Gastroesophageal sphincter (tissue), 3 donors: Measurements from ENCODE around the gene TYW3.

Experiments
- POLR2A ChIP-seq, 2 donors: fragments of 450-650 bp; IDR thresholded peaks; one replicate each; pipeline ENCODE4 v1.6.1; 2017; ENCODE audit warnings: antibody characterized with exemption in 2 of 2, mild to moderate bottlenecking in 2 of 2, moderate library complexity in 1 of 2
- POLR2AphosphoS5 ChIP-seq: sonication (generic); formaldehyde crosslinking; IDR thresholded peaks from one replicate; pipeline ENCODE4 v1.6.1; 2017; ENCODE audit warnings: antibody characterized with exemption
- TF ChIP-seq, protein P1 (sequence below), 4 experiments: fragments of 200-600 bp in 2 of 4; fragments of 450-650 bp in 2 of 4; sonication (generic) in 1 of 4; IDR thresholded peaks; one replicate each; pipeline ENCODE4 v1.5.1; 2017 to 2019; ENCODE audit warnings: antibody characterized with exemption in 4 of 4, mild to moderate bottlenecking in 2 of 4, moderate library complexity in 2 of 4

DNA sequence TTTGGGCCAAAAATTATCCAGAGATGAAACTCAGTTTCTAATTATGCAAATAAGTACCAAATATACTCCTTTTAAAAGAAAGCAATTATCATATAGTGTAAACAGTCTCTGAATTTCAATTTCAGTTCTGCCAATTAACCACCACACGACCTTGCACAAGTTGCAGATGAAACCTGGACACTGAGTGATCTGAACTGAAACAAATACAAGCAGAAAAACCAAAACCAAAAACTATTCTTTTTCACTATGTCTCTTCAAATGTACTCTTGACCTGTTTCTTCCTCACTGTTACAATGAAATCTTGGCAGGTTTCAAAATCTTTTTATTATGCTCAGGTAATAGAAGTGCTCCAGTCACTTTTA is 79.2 kb downstream of the TYW3 start:
- TF ChIP-seq, protein P1, sequence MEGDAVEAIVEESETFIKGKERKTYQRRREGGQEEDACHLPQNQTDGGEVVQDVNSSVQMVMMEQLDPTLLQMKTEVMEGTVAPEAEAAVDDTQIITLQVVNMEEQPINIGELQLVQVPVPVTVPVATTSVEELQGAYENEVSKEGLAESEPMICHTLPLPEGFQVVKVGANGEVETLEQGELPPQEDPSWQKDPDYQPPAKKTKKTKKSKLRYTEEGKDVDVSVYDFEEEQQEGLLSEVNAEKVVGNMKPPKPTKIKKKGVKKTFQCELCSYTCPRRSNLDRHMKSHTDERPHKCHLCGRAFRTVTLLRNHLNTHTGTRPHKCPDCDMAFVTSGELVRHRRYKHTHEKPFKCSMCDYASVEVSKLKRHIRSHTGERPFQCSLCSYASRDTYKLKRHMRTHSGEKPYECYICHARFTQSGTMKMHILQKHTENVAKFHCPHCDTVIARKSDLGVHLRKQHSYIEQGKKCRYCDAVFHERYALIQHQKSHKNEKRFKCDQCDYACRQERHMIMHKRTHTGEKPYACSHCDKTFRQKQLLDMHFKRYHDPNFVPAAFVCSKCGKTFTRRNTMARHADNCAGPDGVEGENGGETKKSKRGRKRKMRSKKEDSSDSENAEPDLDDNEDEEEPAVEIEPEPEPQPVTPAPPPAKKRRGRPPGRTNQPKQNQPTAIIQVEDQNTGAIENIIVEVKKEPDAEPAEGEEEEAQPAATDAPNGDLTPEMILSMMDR (IDR thresholded peaks at IDR 0.05) = no peak
- TF ChIP-seq POLR2A (IDR thresholded peaks at IDR 0.05) (no peak), POLR2AphosphoS5 (no peak)
